GM18502 (cell line): ENCODE measurements around the gene RAG1.
"Not testable (repeated sequence)": the region's sequence is repeated elsewhere in the genome, so short reads cannot be mapped to it uniquely, and the experiment has no call there.

Experiments
- ATAC-seq: cut with Tn5 transposase; IDR thresholded peaks from one replicate; pipeline ENCODE4 v1.9.1; 2021; ENCODE audit warnings: mild to moderate bottlenecking; ENCODE audit not compliant: unreplicated experiment, poor library complexity

Gene RAG1

GRCh38 chr11:36567694-36568093, at the start of gene RAG1:
Gene RAG1, plus strand, starts transcription at chr11:36568007. Its CDS starts 5,298 bp downstream, at chr11:36573305.
- no peak for ATAC-seq

- no peak for ATAC-seq
Observed at GRCh38 chr11:36530840-36531239, 37.0 kb upstream of the RAG1 start.

GRCh38 chr11:36532941-36533601, 34.7 kb upstream of the RAG1 start:
- ATAC-seq, result no peak

- ATAC-seq, result no peak
Observed at GRCh38 chr11:36534276-36534840, 33.4 kb upstream of the RAG1 start.

GRCh38 chr11:36540998-36541397, 26.8 kb upstream of the RAG1 start:
- ATAC-seq, result peak; percentile 99

GRCh38 chr11:36550385-36551115, 17.3 kb upstream of the RAG1 start:
- ATAC-seq, result no peak

GRCh38 chr11:36557390-36557789, 10.4 kb upstream of the RAG1 start:
- not testable (repeated sequence) for ATAC-seq

GRCh38 chr11:36557991-36558390, 9.8 kb upstream of the RAG1 start:
- ATAC-seq, result no peak

GRCh38 chr11:36558571-36559413, 9.0 kb upstream of the RAG1 start:
- ATAC-seq, result peak; percentile 99

- peak; percentile 76 for ATAC-seq
Observed at GRCh38 chr11:36564376-36565030, 3.3 kb upstream of the RAG1 start.

GRCh38 chr11:36565031-36565610, 2.7 kb upstream of the RAG1 start:
- no peak for ATAC-seq

GRCh38 chr11:36566407-36567053, 1.3 kb upstream of the RAG1 start:
- ATAC-seq, result no peak

GRCh38 chr11:36569095-36569494, 1.3 kb downstream of the RAG1 start:
- no peak for ATAC-seq

GRCh38 chr11:36574486-36574885, 6.7 kb downstream of the RAG1 start:
- ATAC-seq, result no peak

- ATAC-seq, result no peak
Observed at GRCh38 chr11:36577373-36577772, 9.6 kb downstream of the RAG1 start.

- ATAC-seq, result no peak
Observed at GRCh38 chr11:36577859-36578258, 10.1 kb downstream of the RAG1 start.

GRCh38 chr11:36578458-36578857, 10.7 kb downstream of the RAG1 start:
- no peak for ATAC-seq

GRCh38 chr11:36581536-36581935, 13.7 kb downstream of the RAG1 start:
- no peak for ATAC-seq

GRCh38 chr11:36583667-36584066, 15.9 kb downstream of the RAG1 start:
- ATAC-seq, result no peak
